GM12878 (cell line): ENCODE measurements around the gene ANGPTL2. TPM values are rescaled to one million over a fixed set of nuclear protein-coding genes. Genes with fewer than 3 reads are reported as not detected.

Experiments
- ATAC-seq: fragments of 200-7000 bp; cut with Tn5 transposase; 3 replicates; pipeline ENCODE4 v1.9.1; 2020; ENCODE audit warnings: mild to moderate bottlenecking, moderate library complexity
- BruUV-seq: library from RNA; stranded (reverse); fragments of 400-500 nt; replicated peaks from 2 replicates; lab custom pipeline; 2021; lab: Mats Ljungman, UMichigan
- CTCF ChIA-PET: fragments of 300-600 bp; sonication (Branson Sonifier 250); formaldehyde crosslinking; extraction: SDS; loops from one replicate; lab custom pipeline; 2021; ENCODE audit warnings: inconsistent platforms; lab: Yijun Ruan, JAX
- POLR2A ChIA-PET: fragments of 350-600 bp; formaldehyde crosslinking; extraction: SDS; loops from one replicate; lab custom pipeline; 2021; ENCODE audit warnings: inconsistent platforms; lab: Charles Lee
- RAD21 ChIA-PET: fragments of 300-600 bp; sonication (Branson Sonifier 250); formaldehyde crosslinking; loops from one replicate; lab custom pipeline; 2023; ENCODE audit warnings: antibody characterized with exemption; ENCODE audit not compliant: unreplicated experiment; lab: Charles Lee
- SMC1A ChIA-PET: fragments of 300-600 bp; sonication (Branson Sonifier 250); formaldehyde crosslinking; loops from one replicate; lab custom pipeline; 2023; ENCODE audit not compliant: unreplicated experiment, uncharacterized antibody; lab: Charles Lee
- DNase-seq: peaks from one replicate; pipeline ENCODE4 v3.0.0-alpha.2; 2011; ENCODE audit warnings: low read depth, low spot score
- FAIRE-seq: peaks from 3 replicates; lab custom pipeline; 2011; peaks lifted over from hg19 to GRCh38; lab: Jason Lieb, UNC
- H2AFZ ChIP-seq: 2 replicates; pipeline ENCODE4 v1.6.0; 2011; ENCODE audit warnings: low read depth, low read length, control low read depth; ENCODE audit not compliant: control insufficient read depth
- H3K27ac ChIP-seq: 2 replicates; pipeline ENCODE4 v1.5.1; 2011; ENCODE audit warnings: control low read depth; ENCODE audit not compliant: control insufficient read depth, insufficient read depth
- H3K27me3 ChIP-seq, 2 experiments: replicated peaks in 1 of 2; 2 replicates each; pipeline versions ENCODE4 v1.6.0 to v1.6.1; 2011; ENCODE audit warnings: low read length in 1 of 2; ENCODE audit not compliant: control insufficient read depth in 2 of 2, insufficient read depth in 2 of 2
- H3K36me3 ChIP-seq, 2 experiments: 2 replicates each; pipeline ENCODE4 v1.5.1; 2011; ENCODE audit warnings: low read length in 1 of 2; ENCODE audit not compliant: control insufficient read depth in 2 of 2, insufficient read depth in 2 of 2
- H3K4me1 ChIP-seq: 2 replicates; pipeline ENCODE4 v1.6.1; 2011; ENCODE audit warnings: mild to moderate bottlenecking, low read length, moderate library complexity, mixed read lengths; ENCODE audit not compliant: control insufficient read depth, insufficient read depth
- H3K4me2 ChIP-seq: 2 replicates; pipeline ENCODE4 v1.6.0; 2011; ENCODE audit warnings: control low read depth; ENCODE audit not compliant: control insufficient read depth, insufficient read depth
- H3K4me3 ChIP-seq: fragments of 200-600 bp; sonication (generic); 2 replicates; pipeline ENCODE4 v1.5.1; 2016
- H3K79me2 ChIP-seq: 2 replicates; pipeline ENCODE4 v1.6.0; 2011; ENCODE audit warnings: low read length; ENCODE audit not compliant: control insufficient read depth, insufficient read depth
- H3K9ac ChIP-seq: 2 replicates; pipeline ENCODE4 v1.8.0; 2011; ENCODE audit warnings: low read length, control low read depth, mixed read lengths; ENCODE audit not compliant: control insufficient read depth, insufficient read depth
- H3K9me3 ChIP-seq: replicated peaks from 3 replicates; pipeline ENCODE4 v1.5.1; 2011; ENCODE audit warnings: mild to moderate bottlenecking, low read length; ENCODE audit not compliant: control insufficient read depth, insufficient read depth
- H4K20me1 ChIP-seq: 2 replicates; pipeline ENCODE4 v1.6.0; 2011; ENCODE audit not compliant: control insufficient read depth, insufficient read depth
- ATF7 ChIP-seq: fragments of 450-650 bp; IDR thresholded peaks from 2 replicates; pipeline ENCODE4 v1.6.1; 2016; ENCODE audit warnings: low read depth, mild to moderate bottlenecking
- DPF2 ChIP-seq: fragments of 450-650 bp; IDR thresholded peaks from 2 replicates; pipeline ENCODE4 v1.6.1; 2017; ENCODE audit warnings: mild to moderate bottlenecking
- ELK1 ChIP-seq: IDR thresholded peaks from 2 replicates; pipeline ENCODE4 v1.6.1; 2012; ENCODE audit warnings: low read depth, low read length, improper control_type of control experiment
- KDM1A ChIP-seq: fragments of 200-600 bp; sonication (generic); IDR thresholded peaks from 2 replicates; pipeline ENCODE4 v1.6.1; 2016; ENCODE audit warnings: borderline replicate concordance
- MAX ChIP-seq: IDR thresholded peaks from 2 replicates; pipeline ENCODE4 v1.6.1; 2012; ENCODE audit warnings: low read depth, low read length, improper control_type of control experiment
- MLLT1 ChIP-seq: fragments of 450-650 bp; IDR thresholded peaks from 2 replicates; pipeline ENCODE4 v1.6.1; 2016; ENCODE audit warnings: mild to moderate bottlenecking
- PAX5 ChIP-seq: IDR thresholded peaks from 2 replicates; pipeline ENCODE4 v1.6.1; 2011; ENCODE audit warnings: low read depth, low read length, borderline replicate concordance
- RUNX3 ChIP-seq: IDR thresholded peaks from 2 replicates; pipeline ENCODE4 v1.6.1; 2012; ENCODE audit warnings: low read length, inconsistent platforms
- USF1 ChIP-seq: IDR thresholded peaks from 2 replicates; pipeline ENCODE4 v1.6.1; 2011; ENCODE audit warnings: borderline replicate concordance, low read depth, mild to moderate bottlenecking, moderate library complexity, mixed read lengths, low read length; ENCODE audit not compliant: insufficient read depth; ENCODE audit errors: extremely low read length
- ZBTB33 ChIP-seq: fragments of 450-650 bp; IDR thresholded peaks from 2 replicates; pipeline ENCODE4 v1.6.1; 2017; ENCODE audit warnings: mild to moderate bottlenecking
- ZBTB4 ChIP-seq: fragments of 450-650 bp; formaldehyde crosslinking; IDR thresholded peaks from 2 replicates; pipeline ENCODE4 v1.4.0; 2022; ENCODE audit warnings: mild to moderate bottlenecking, moderate library complexity
- ZNF384 ChIP-seq: IDR thresholded peaks from 2 replicates; pipeline ENCODE4 v1.6.1; 2012; ENCODE audit warnings: low read depth, mild to moderate bottlenecking, low read length, improper control_type of control experiment, borderline replicate concordance
- WGBS: methylation state at CpG from one replicate; pipeline ENCODE4 v1.1.6; 2016; ENCODE audit warnings: low lambda C conversion rate; ENCODE audit not compliant: insufficient replicate concordance, insufficient coverage; ENCODE audit errors: missing lambda C conversion rate; 5-methylcytosine and 5-hydroxymethylcytosine counted together
- in situ Hi-C: fragments of 300-500 bp; cut with MboI; formaldehyde crosslinking; loops from 9 replicates; pipeline ENCODE4 v1.14.3; 2018; ENCODE audit warnings: mixed read lengths
- intact Hi-C: fragments of 100-400 bp; cut with micrococcal nuclease; formaldehyde crosslinking; loops from one replicate; pipeline ENCODE4 v1.14.2; 2022; ENCODE audit not compliant: unreplicated experiment
- polyA plus RNA-seq, 11 experiments: library from polyadenylated mRNA; depleted of rRNA in 4 of 11; unstranded in 6 of 11; stranded (reverse) in 5 of 11; fragments of >200 nt; fragmentation: Nextera tagmentation in 4 of 11; fragmentation: Illumina TruSeq in 1 of 11; extraction: Ambion mirVana in 4 of 11; extraction: Trizol in 1 of 11; gene quantifications; 1 replicate in 1 of 11; 2 replicates in 10 of 11; pipeline versions ENCODE4 v1.2.1 to v1.2.3, GENCODE V29; 2011 to 2016; ENCODE audit warnings: inconsistent platforms in 2 of 11, missing spikeins in 2 of 11, low read depth in 1 of 11
- total RNA-seq, 4 experiments: library from RNA; depleted of rRNA in 3 of 4; stranded (reverse); fragments of >200 nt in 3 of 4; fragmentation: Illumina TruSeq in 1 of 4; extraction: Trizol in 1 of 4; gene quantifications; 2 replicates each; pipeline versions ENCODE4 v1.2.1 to v1.2.3, GENCODE V29; 2013 to 2021

Gene ANGPTL2
- total and polyA plus RNA-seq, 10 of the 15 experiments (the other 5 are each of a cell fraction or from before 2014, with no cell fraction given) = 0.13 to 2.6 (median 0.82) TPM; not detected in 1

- Histone ChIP-seq H3K4me1 (peaks cover 25% of the 10 kb centered on the region), H3K79me2 (no peaks in the 10 kb centered on the region), H2AFZ (no peak overlapping the region), H3K9ac (no peak overlapping the region), H3K27ac (no peak overlapping the region), H4K20me1 (no peaks in the 10 kb centered on the region), H3K4me2 (no peak overlapping the region), H3K4me3 (no peak overlapping the region), H3K36me3 (no peaks in the 10 kb centered on the region), H3K27me3 (no peaks in the 10 kb centered on the region), H3K9me3 (no peaks in the 10 kb centered on the region)
- RAD21 ChIA-PET = interaction anchor here (0.9 to 7.5 kb wide), 17 partner anchors 36 to 177 kb away, joined by 3 to 54 read pairs (median 5); no protein-coding TSS in a partner anchor
- intact Hi-C loops = loop anchor here (5.0 kb wide), 2 partner anchors 49 to 79 kb away; no protein-coding TSS in a partner anchor
- SMC1A ChIA-PET = interaction anchor here (0.6 to 4.9 kb wide), 25 partner anchors 9 to 279 kb away, joined by 3 to 68 read pairs (median 5); no protein-coding TSS in a partner anchor
- no TSS peak for BruUV-seq
- in situ Hi-C loops = no loop called here
- CTCF ChIA-PET = interaction anchor here (0.9 to 3.7 kb wide), 13 partner anchors 10 to 177 kb away, joined by 3 to 18 read pairs (median 4); no protein-coding TSS in a partner anchor
- DNase-seq (peak; percentile 55), ATAC-seq (peak; percentile 87), FAIRE-seq (no peak)
- POLR2A ChIA-PET = interaction anchor here (0.9 to 2.7 kb wide), 9 partner anchors 10 to 132 kb away, joined by 3 to 13 read pairs (median 5); no protein-coding TSS in a partner anchor
- WGBS = 79% methylated on average over 8 of the region's 8 CpGs
- TF ChIP-seq PAX5 (peak; percentile 79; the same call in 1 of the 2 replicates), DPF2 (0 out of 2 replicates have a peak, but pooled peaks have one; percentile 26), MLLT1 (peak; percentile 40; the same call in 1 of the 2 replicates), ATF7 (0 out of 2 replicates have a peak, but pooled peaks have one; percentile 24), RUNX3 (peak; percentile 75), ELK1 (no peak), ZNF384 (no peak), USF1 (peak; percentile 49), KDM1A (no peak), ZBTB4 (no peak), MAX (peak; percentile 89), ZBTB33 (peak; percentile 40; the same call in 1 of the 2 replicates)
These were observed 3.7 kb downstream of the ANGPTL2 start for GRCh38 chr9:127118597-127119319.
